GM19328 (cell line): ENCODE measurements around the gene USP31.

Experiments
- ATAC-seq: cut with Tn5 transposase; IDR thresholded peaks from one replicate; pipeline ENCODE4 v1.9.1; 2021; ENCODE audit warnings: mild to moderate bottlenecking, moderate library complexity; ENCODE audit not compliant: unreplicated experiment

USP31 gene

GRCh38 chr16:23068079-23068736 is 81.0 kb downstream of the USP31 start:
- ATAC-seq: no peak

GRCh38 chr16:23066676-23067075 is 82.6 kb downstream of the USP31 start:
- ATAC-seq: no peak

- no peak for ATAC-seq
These were observed 84.6 kb downstream of the USP31 start for GRCh38 chr16:23064639-23065038.

- no peak for ATAC-seq
These were observed 86.7 kb downstream of the USP31 start for GRCh38 chr16:23062524-23062923.

- no peak for ATAC-seq
These were observed 87.6 kb downstream of the USP31 start for GRCh38 chr16:23061669-23062068.

- ATAC-seq: no peak
These were observed 88.6 kb downstream of the USP31 start for GRCh38 chr16:23060458-23061320.

GRCh38 chr16:23059433-23059832 is 89.8 kb downstream of the USP31 start:
- no peak for ATAC-seq

GRCh38 chr16:23058576-23058975 is 90.7 kb downstream of the USP31 start:
- ATAC-seq: no peak

GRCh38 chr16:23057013-23057596 is 92.1 kb downstream of the USP31 start:
- no peak for ATAC-seq

- ATAC-seq: no peak
These were observed 93.8 kb downstream of the USP31 start for GRCh38 chr16:23055481-23055880.

GRCh38 chr16:23052908-23053580 is 96.2 kb downstream of the USP31 start:
- ATAC-seq: no peak

- no peak for ATAC-seq
These were observed 97.0 kb downstream of the USP31 start for GRCh38 chr16:23052221-23052620.

- ATAC-seq: no peak
These were observed 97.7 kb downstream of the USP31 start for GRCh38 chr16:23051587-23051986.

GRCh38 chr16:23048164-23048563 is 101.1 kb downstream of the USP31 start:
- no peak for ATAC-seq

- no peak for ATAC-seq
These were observed 104.2 kb downstream of the USP31 start for GRCh38 chr16:23045025-23045424.

- ATAC-seq: no peak
These were observed 109.0 kb downstream of the USP31 start for GRCh38 chr16:23040246-23040645.

- no peak for ATAC-seq
These were observed 110.1 kb downstream of the USP31 start for GRCh38 chr16:23039118-23039517.

- ATAC-seq: no peak
These were observed 114.0 kb downstream of the USP31 start for GRCh38 chr16:23035240-23035639.

GRCh38 chr16:23031508-23032098 is 117.6 kb downstream of the USP31 start:
- ATAC-seq: no peak

- no peak for ATAC-seq
These were observed 119.4 kb downstream of the USP31 start for GRCh38 chr16:23029733-23030420.
